Neuron (in vitro differentiated cells): Measurements from ENCODE around the gene ISX.
"Not testable (repeated sequence)": the region's sequence is repeated elsewhere in the genome, so short reads cannot be mapped to it uniquely, and the experiment has no call there.

Source experiments
- H2AFZ ChIP-seq: one replicate; pipeline ENCODE4 v1.6.1; 2013; ENCODE audit warnings: low read depth, mild to moderate bottlenecking, inconsistent platforms, low read length, moderate library complexity
- H3K27me3 ChIP-seq: one replicate; pipeline ENCODE4 v1.6.1; 2013; ENCODE audit warnings: low read length; ENCODE audit not compliant: insufficient read depth
- H3K36me3 ChIP-seq: one replicate; pipeline ENCODE4 v1.6.1; 2013; ENCODE audit warnings: low read length; ENCODE audit not compliant: insufficient read depth
- H3K4me1 ChIP-seq: one replicate; pipeline ENCODE4 v1.6.1; 2013; ENCODE audit warnings: low read length; ENCODE audit not compliant: insufficient read depth
- H3K4me3 ChIP-seq: 2 replicates; pipeline ENCODE4 v1.5.1; 2013; ENCODE audit warnings: mild to moderate bottlenecking, low read length, moderate library complexity
- H3K9me3 ChIP-seq: one replicate; pipeline ENCODE4 v1.6.1; 2013; ENCODE audit warnings: low read length

ISX gene

GRCh38 chr22:35043252-35043933 lies 22.6 kb upstream of the ISX start:
- no peaks in the 10 kb centered on the region for H3K36me3 ChIP-seq
- no peaks in the 10 kb centered on the region for H3K4me1 ChIP-seq
- no peak overlapping the region for H2AFZ ChIP-seq
- H3K9me3 ChIP-seq, result no peaks in the 10 kb centered on the region
- no peak overlapping the region for H3K4me3 ChIP-seq
- H3K27me3 ChIP-seq, result no peaks in the 10 kb centered on the region

GRCh38 chr22:35043934-35044319 lies 22.0 kb upstream of the ISX start:
- Histone ChIP-seq H3K4me3 (no peak overlapping the region), H3K36me3 (no peaks in the 10 kb centered on the region), H3K9me3 (no peaks in the 10 kb centered on the region), H3K4me1 (no peaks in the 10 kb centered on the region), H3K27me3 (no peaks in the 10 kb centered on the region), H2AFZ (no peak overlapping the region)

GRCh38 chr22:35044607-35045390 lies 21.2 kb upstream of the ISX start:
- Histone ChIP-seq H3K4me3 (no peak overlapping the region), H3K27me3 (no peaks in the 10 kb centered on the region), H2AFZ (no peak overlapping the region), H3K36me3 (no peaks in the 10 kb centered on the region), H3K9me3 (no peaks in the 10 kb centered on the region), H3K4me1 (no peaks in the 10 kb centered on the region)

- Histone ChIP-seq H3K4me3 (no peak overlapping the region), H3K27me3 (no peaks in the 10 kb centered on the region), H3K36me3 (no peaks in the 10 kb centered on the region), H3K4me1 (no peaks in the 10 kb centered on the region), H3K9me3 (no peaks in the 10 kb centered on the region), H2AFZ (no peak overlapping the region)
These were observed 20.5 kb upstream of the ISX start for GRCh38 chr22:35045451-35045850.

- no peak overlapping the region for H2AFZ ChIP-seq
- no peaks in the 10 kb centered on the region for H3K36me3 ChIP-seq
- H3K9me3 ChIP-seq, result no peaks in the 10 kb centered on the region
- H3K4me3 ChIP-seq, result no peak overlapping the region
- no peaks in the 10 kb centered on the region for H3K27me3 ChIP-seq
- H3K4me1 ChIP-seq, result no peaks in the 10 kb centered on the region
These were observed 19.1 kb upstream of the ISX start for GRCh38 chr22:35046744-35047462.

GRCh38 chr22:35050038-35050437 lies 15.9 kb upstream of the ISX start:
- H3K4me3 ChIP-seq, H3K4me1 ChIP-seq, H3K36me3 ChIP-seq, H3K9me3 ChIP-seq, H3K27me3 ChIP-seq, H2AFZ ChIP-seq: not testable (repeated sequence)

GRCh38 chr22:35051013-35051535 lies 14.9 kb upstream of the ISX start:
- no peaks in the 10 kb centered on the region for H3K36me3 ChIP-seq
- no peak overlapping the region for H3K4me3 ChIP-seq
- no peak overlapping the region for H2AFZ ChIP-seq
- peaks cover 2% of the 10 kb centered on the region for H3K27me3 ChIP-seq
- H3K4me1 ChIP-seq, result no peaks in the 10 kb centered on the region
- H3K9me3 ChIP-seq, result no peaks in the 10 kb centered on the region

GRCh38 chr22:35051791-35052190 lies 14.2 kb upstream of the ISX start:
- Histone ChIP-seq H3K4me3 (no peak overlapping the region), H3K9me3 (no peaks in the 10 kb centered on the region), H3K4me1 (no peaks in the 10 kb centered on the region), H3K36me3 (no peaks in the 10 kb centered on the region), H2AFZ (no peak overlapping the region), H3K27me3 (peaks cover 2% of the 10 kb centered on the region)

GRCh38 chr22:35053060-35053835 lies 12.7 kb upstream of the ISX start:
- Histone ChIP-seq H2AFZ (no peak overlapping the region), H3K9me3 (no peaks in the 10 kb centered on the region), H3K4me1 (no peaks in the 10 kb centered on the region), H3K4me3 (no peak overlapping the region), H3K27me3 (peaks cover 2% of the 10 kb centered on the region), H3K36me3 (no peaks in the 10 kb centered on the region)

GRCh38 chr22:35054064-35054463 lies 11.9 kb upstream of the ISX start:
- Histone ChIP-seq H2AFZ (no peak overlapping the region), H3K4me1 (no peaks in the 10 kb centered on the region), H3K9me3 (no peaks in the 10 kb centered on the region), H3K36me3 (no peaks in the 10 kb centered on the region), H3K27me3 (peaks cover 2% of the 10 kb centered on the region), H3K4me3 (no peak overlapping the region)

GRCh38 chr22:35056486-35056885 lies 9.5 kb upstream of the ISX start:
- Histone ChIP-seq H3K4me1 (no peaks in the 10 kb centered on the region), H3K4me3 (no peak overlapping the region), H3K27me3 (peaks cover 2% of the 10 kb centered on the region), H3K9me3 (no peaks in the 10 kb centered on the region), H3K36me3 (no peaks in the 10 kb centered on the region), H2AFZ (no peak overlapping the region)

- no peaks in the 10 kb centered on the region for H3K9me3 ChIP-seq
These were observed 8.8 kb upstream of the ISX start for GRCh38 chr22:35057155-35057554.

More at GRCh38 chr22:35057155-35057554, 8.8 kb upstream of the ISX start:
- Histone ChIP-seq H3K27me3 (peaks cover 2% of the 10 kb centered on the region), H3K36me3 (no peaks in the 10 kb centered on the region), H2AFZ (no peak overlapping the region), H3K4me1 (no peaks in the 10 kb centered on the region), H3K4me3 (no peak overlapping the region)
